AG08396 (cell line): ENCODE results near the gene EFCAB7.
"Not testable (repeated sequence)": the region's sequence is repeated elsewhere in the genome, so short reads cannot be mapped to it uniquely, and the experiment has no call there.

Source experiments
- DNase-seq: peaks from one replicate; pipeline ENCODE4 v3.0.0; 2012; ENCODE audit warnings: low spot score, mixed read lengths

The EFCAB7 gene

GRCh38 chr1:63555480-63555879 lies 32.2 kb downstream of the EFCAB7 start:
- DNase-seq: no peak

- DNase-seq: peak; percentile 24
These were observed 34.2 kb downstream of the EFCAB7 start for GRCh38 chr1:63557365-63557987.

- DNase-seq: no peak
These were observed 36.0 kb downstream of the EFCAB7 start for GRCh38 chr1:63559357-63559756.

GRCh38 chr1:63563745-63564144 lies 40.4 kb downstream of the EFCAB7 start:
- no peak for DNase-seq

GRCh38 chr1:63569068-63569467 lies 45.7 kb downstream of the EFCAB7 start:
- DNase-seq: no peak

- no peak for DNase-seq
These were observed 46.5 kb downstream of the EFCAB7 start for GRCh38 chr1:63569640-63570316.

GRCh38 chr1:63572686-63573085 lies 49.4 kb downstream of the EFCAB7 start:
- DNase-seq: not testable (repeated sequence)

GRCh38 chr1:63574203-63574796 lies 51.0 kb downstream of the EFCAB7 start:
- DNase-seq: not testable (repeated sequence)

GRCh38 chr1:63575340-63575826 lies 52.1 kb downstream of the EFCAB7 start:
- DNase-seq: peak; percentile 10

GRCh38 chr1:63586326-63586725 lies 63.0 kb downstream of the EFCAB7 start:
- DNase-seq: not testable (repeated sequence)

GRCh38 chr1:63590166-63590560 lies 66.8 kb downstream of the EFCAB7 start:
- DNase-seq: peak; percentile 55

GRCh38 chr1:63592536-63593302 lies 69.4 kb downstream of the EFCAB7 start:
- no peak for DNase-seq

- DNase-seq: peak; percentile 86
These were observed 70.1 kb downstream of the EFCAB7 start, which contains the start of gene PGM1 for GRCh38 chr1:63593303-63593885. TSS of gene PGM1 (plus strand) at chr1:63593411. CDS start at chr1:63593489, 78 bp downstream.

GRCh38 chr1:63593886-63594605 lies 70.7 kb downstream of the EFCAB7 start:
- no peak for DNase-seq

- DNase-seq: no peak
These were observed 72.1 kb downstream of the EFCAB7 start for GRCh38 chr1:63595435-63595834.

- no peak for DNase-seq
These were observed 76.5 kb downstream of the EFCAB7 start for GRCh38 chr1:63599799-63600198.

GRCh38 chr1:63600248-63600647 lies 76.9 kb downstream of the EFCAB7 start:
- no peak for DNase-seq

GRCh38 chr1:63601061-63601460 lies 77.7 kb downstream of the EFCAB7 start:
- no peak for DNase-seq

- DNase-seq: no peak
These were observed 78.1 kb downstream of the EFCAB7 start for GRCh38 chr1:63601463-63601862.

- DNase-seq: no peak
These were observed 78.6 kb downstream of the EFCAB7 start for GRCh38 chr1:63601912-63602311.

GRCh38 chr1:63602629-63603028 lies 79.3 kb downstream of the EFCAB7 start:
- DNase-seq: no peak
